WERI-Rb-1 (cell line): Measurements from ENCODE around the gene KANK4.

Source experiments
- DNase-seq: peaks from one replicate; pipeline ENCODE4 v3.0.0-alpha.2; 2020
- H3K27ac ChIP-seq: fragments of 250-450 bp; sonication (Bioruptor Pico); 2 replicates; pipeline ENCODE4 v1.5.1; 2020; ENCODE audit warnings: mild to moderate bottlenecking, moderate library complexity
- H3K27me3 ChIP-seq: fragments of 250-450 bp; sonication (Bioruptor Pico); 2 replicates; pipeline ENCODE4 v1.5.1; 2021; ENCODE audit warnings: mild to moderate bottlenecking, low read depth, moderate library complexity; ENCODE audit not compliant: insufficient read depth, severe bottlenecking
- H3K36me3 ChIP-seq: fragments of 250-450 bp; sonication (Bioruptor Pico); 2 replicates; pipeline ENCODE4 v1.5.1; 2020; ENCODE audit warnings: mild to moderate bottlenecking, moderate library complexity
- H3K4me3 ChIP-seq: 2 replicates; pipeline ENCODE4 v1.5.1; 2011; ENCODE audit warnings: low read depth, mild to moderate bottlenecking, control low read depth, low read length
- H3K9me3 ChIP-seq: fragments of 250-450 bp; sonication (Bioruptor Pico); 2 replicates; pipeline ENCODE4 v1.5.1; 2021; ENCODE audit warnings: mild to moderate bottlenecking, moderate library complexity; ENCODE audit not compliant: severe bottlenecking
- CTCF ChIP-seq: IDR thresholded peaks from 2 replicates; pipeline ENCODE4 v1.5.1; 2011; ENCODE audit warnings: low read depth, mild to moderate bottlenecking, control low read depth, inconsistent platforms, low read length

KANK4 gene

GRCh38 chr1:62317021-62317768 lies 2.0 kb downstream of the KANK4 start:
- H3K4me3 ChIP-seq: no peak overlapping the region
- no peak overlapping the region for H3K27ac ChIP-seq
- no peaks in the 10 kb centered on the region for H3K36me3 ChIP-seq
- H3K9me3 ChIP-seq: no peaks in the 10 kb centered on the region
- DNase-seq: no peak
- H3K27me3 ChIP-seq: peaks cover 5% of the 10 kb centered on the region
- TF ChIP-seq CTCF: no peak

GRCh38 chr1:62316135-62316534 lies 3.1 kb downstream of the KANK4 start:
- H3K36me3 ChIP-seq: no peaks in the 10 kb centered on the region
- H3K9me3 ChIP-seq: no peaks in the 10 kb centered on the region
- DNase-seq: no peak
- no peak for TF ChIP-seq CTCF
- peaks cover 5% of the 10 kb centered on the region for H3K27me3 ChIP-seq
- H3K27ac ChIP-seq: no peak overlapping the region
- H3K4me3 ChIP-seq: no peak overlapping the region

- H3K27ac ChIP-seq: no peak overlapping the region
- no peak overlapping the region for H3K4me3 ChIP-seq
- peaks cover 5% of the 10 kb centered on the region for H3K27me3 ChIP-seq
- no peaks in the 10 kb centered on the region for H3K9me3 ChIP-seq
- no peaks in the 10 kb centered on the region for H3K36me3 ChIP-seq
- no peak for TF ChIP-seq CTCF
- no peak for DNase-seq
Observed at GRCh38 chr1:62315387-62315786, 3.8 kb downstream of the KANK4 start.

- Histone ChIP-seq H3K4me3 (no peak overlapping the region), H3K9me3 (no peaks in the 10 kb centered on the region), H3K36me3 (no peaks in the 10 kb centered on the region), H3K27me3 (peaks cover 5% of the 10 kb centered on the region), H3K27ac (no peak overlapping the region; the same call in 1 of the 2 replicates)
- no peak for TF ChIP-seq CTCF
- DNase-seq: no peak
Observed at GRCh38 chr1:62314454-62315350, 4.5 kb downstream of the KANK4 start.

- H3K4me3 ChIP-seq: no peak overlapping the region
- no peaks in the 10 kb centered on the region for H3K36me3 ChIP-seq
- no peaks in the 10 kb centered on the region for H3K27me3 ChIP-seq
- no peak overlapping the region; the same call in 1 of the 2 replicates for H3K27ac ChIP-seq
- peak; percentile 41 for DNase-seq
- no peaks in the 10 kb centered on the region for H3K9me3 ChIP-seq
- TF ChIP-seq CTCF: no peak
Observed at GRCh38 chr1:62312698-62313097, 6.5 kb downstream of the KANK4 start.
